SK-N-SH (cell line): ENCODE measurements around the gene PLBD2. TPM values are rescaled to one million over a fixed set of nuclear protein-coding genes. Genes with fewer than 3 reads are reported as not detected.

Experiments used
- CTCF ChIA-PET: fragments of 300-600, 350-600 bp; formaldehyde crosslinking; extraction: SDS; loops from one replicate; lab custom pipeline; 2021; lab: Yijun Ruan, JAX
- POLR2A ChIA-PET: fragments of 350-600 bp; sonication (Branson Sonifier 250); formaldehyde crosslinking; extraction: SDS; loops from one replicate; lab custom pipeline; 2020; ENCODE audit warnings: antibody characterized with exemption, inconsistent platforms; lab: Yijun Ruan, JAX
- DNase-seq: peaks from one replicate; pipeline ENCODE4 v3.0.0; 2012
- H2AFZ ChIP-seq: fragments of 200-600 bp; sonication (generic); 2 replicates; pipeline ENCODE4 v1.8.1; 2016; ENCODE audit warnings: antibody characterized with exemption, mild to moderate bottlenecking, low read depth
- H3F3A ChIP-seq: fragments of 200-600 bp; sonication (generic); replicated peaks from 2 replicates; pipeline ENCODE3; 2016; ENCODE audit warnings: antibody characterized with exemption, mild to moderate bottlenecking; ENCODE audit not compliant: insufficient read depth
- H3K27ac ChIP-seq, 2 experiments: fragments of 200-500 bp in 1 of 2; fragments of 200-600 bp in 1 of 2; sonication (Bioruptor generic) in 1 of 2; sonication (generic), shearing (Covaris generic) in 1 of 2; 2 replicates each; pipeline versions ENCODE4 v1.5.1 to v1.6.1; 2014 to 2016; ENCODE audit warnings: low read depth in 2 of 2, inconsistent platforms in 1 of 2, low read length in 1 of 2, mild to moderate bottlenecking in 1 of 2, mixed read lengths in 1 of 2
- H3K27me3 ChIP-seq: fragments of 200-600 bp; sonication (generic), shearing (Covaris generic); 2 replicates; pipeline ENCODE4 v1.6.1; 2016; ENCODE audit warnings: mixed run types; ENCODE audit not compliant: insufficient read depth
- H3K36me3 ChIP-seq, 2 experiments: fragments of 200-500 bp in 1 of 2; fragments of 200-600 bp in 1 of 2; sonication (Bioruptor generic) in 1 of 2; sonication (generic) in 1 of 2; replicated peaks in 1 of 2; 2 replicates each; pipeline versions ENCODE3 to v1.5.1; 2014 to 2016; ENCODE audit warnings: low read length in 1 of 2, mild to moderate bottlenecking in 1 of 2; ENCODE audit not compliant: insufficient read depth in 2 of 2, control insufficient read depth in 1 of 2
- H3K4me1 ChIP-seq, 2 experiments: fragments of 200-500 bp in 1 of 2; fragments of 200-600 bp in 1 of 2; sonication (Bioruptor generic) in 1 of 2; sonication (generic), shearing (Covaris generic) in 1 of 2; 2 replicates each; pipeline versions ENCODE4 v1.5.1 to v1.6.1; 2014 to 2016; ENCODE audit warnings: low read depth in 1 of 2, low read length in 1 of 2, mixed run types in 1 of 2; ENCODE audit not compliant: insufficient read depth in 2 of 2, control insufficient read depth in 1 of 2
- H3K4me2 ChIP-seq: fragments of 200-600 bp; sonication (generic), shearing (Covaris generic); 2 replicates; pipeline ENCODE4 v1.6.1; 2017; ENCODE audit warnings: mixed run types
- H3K4me3 ChIP-seq, 2 experiments: fragments of 200-500 bp in 1 of 2; fragments of 200-600 bp in 1 of 2; sonication (Bioruptor generic) in 1 of 2; sonication (generic), shearing (Covaris generic) in 1 of 2; 2 replicates each; pipeline versions ENCODE4 v1.5.1 to v1.8.1; 2014 to 2016; ENCODE audit warnings: low read depth in 2 of 2, inconsistent platforms in 1 of 2, low read length in 1 of 2, mild to moderate bottlenecking in 1 of 2, mixed read lengths in 1 of 2, moderate library complexity in 1 of 2
- H3K79me2 ChIP-seq: fragments of 200-600 bp; sonication (generic); 2 replicates; pipeline ENCODE4 v1.8.1; 2017; ENCODE audit warnings: mild to moderate bottlenecking; ENCODE audit not compliant: insufficient read depth
- H3K9ac ChIP-seq: fragments of 200-600 bp; sonication (generic); 2 replicates; pipeline ENCODE4 v1.6.1; 2017; ENCODE audit warnings: mixed run types
- H3K9me2 ChIP-seq: fragments of 200-600 bp; sonication (generic); 2 replicates; pipeline ENCODE4 v1.6.1; 2017; ENCODE audit warnings: mixed run types
- H3K9me3 ChIP-seq: fragments of 200-600 bp; sonication (generic); 2 replicates; pipeline ENCODE4 v1.6.1; 2017; ENCODE audit warnings: mixed run types, mild to moderate bottlenecking, moderate library complexity
- H4K20me1 ChIP-seq: fragments of 200-600 bp; sonication (generic); 2 replicates; pipeline ENCODE4 v1.6.1; 2017; ENCODE audit warnings: mild to moderate bottlenecking, mixed run types; ENCODE audit not compliant: insufficient read depth
- CTCF ChIP-seq: fragments of 200-600 bp; sonication (generic); IDR thresholded peaks from 2 replicates; pipeline ENCODE4 v1.6.1; 2017; ENCODE audit warnings: antibody characterized with exemption, mild to moderate bottlenecking, moderate library complexity
- EZH2phosphoT487 ChIP-seq: fragments of 200-600 bp; sonication (generic); IDR thresholded peaks from 2 replicates; pipeline ENCODE4 v1.6.1; 2017; ENCODE audit warnings: low read depth, mixed run types, mild to moderate bottlenecking, antibody characterized with exemption, moderate library complexity, borderline replicate concordance
- FOXJ3 ChIP-seq: sonication (generic); formaldehyde crosslinking; IDR thresholded peaks from 2 replicates; pipeline ENCODE4 v1.5.1; 2020; ENCODE audit warnings: mild to moderate bottlenecking, missing genetic modification reagents
- GABPA ChIP-seq: IDR thresholded peaks from 2 replicates; pipeline ENCODE4 v1.4.0; 2012; ENCODE audit warnings: low read depth, mild to moderate bottlenecking
- JUND ChIP-seq: IDR thresholded peaks from 2 replicates; pipeline ENCODE4 v1.4.0; 2012
- MAX ChIP-seq: IDR thresholded peaks from 2 replicates; pipeline ENCODE4 v1.4.0; 2012; ENCODE audit warnings: low read depth
- MEF2A ChIP-seq: IDR thresholded peaks from 2 replicates; pipeline ENCODE4 v1.4.0; 2012; ENCODE audit warnings: low read depth, borderline replicate concordance
- MXI1 ChIP-seq: IDR thresholded peaks from 2 replicates; pipeline ENCODE4 v1.6.1; 2012; ENCODE audit warnings: mild to moderate bottlenecking, low read depth, low read length, improper control_type of control experiment
- NFIC ChIP-seq: IDR thresholded peaks from 2 replicates; pipeline ENCODE4 v1.4.0; 2012; ENCODE audit warnings: borderline replicate concordance
- PBX3 ChIP-seq: IDR thresholded peaks from 2 replicates; pipeline ENCODE4; 2012
- POLR2AphosphoS5 ChIP-seq: IDR thresholded peaks from 2 replicates; pipeline ENCODE4 v1.6.1; 2012; ENCODE audit warnings: low read depth, low read length
- RAD21 ChIP-seq: IDR thresholded peaks from 2 replicates; pipeline ENCODE4 v1.6.1; 2012; ENCODE audit warnings: mild to moderate bottlenecking, low read length
- RXRA ChIP-seq: IDR thresholded peaks from 2 replicates; pipeline ENCODE4 v1.4.0; 2012; ENCODE audit warnings: low read depth, mild to moderate bottlenecking, borderline replicate concordance
- SIN3A ChIP-seq: IDR thresholded peaks from 2 replicates; pipeline ENCODE4 v1.6.1; 2012; ENCODE audit warnings: low read depth, mild to moderate bottlenecking, low read length, moderate library complexity, borderline replicate concordance
- TAF1 ChIP-seq: IDR thresholded peaks from 2 replicates; pipeline ENCODE4 v1.6.1; 2012; ENCODE audit warnings: low read depth, mild to moderate bottlenecking, low read length, moderate library complexity, borderline replicate concordance
- TCF12 ChIP-seq: IDR thresholded peaks from 2 replicates; pipeline ENCODE4 v1.4.0; 2012
- TEAD4 ChIP-seq: IDR thresholded peaks from 2 replicates; pipeline ENCODE4 v1.4.0; 2012; ENCODE audit warnings: mild to moderate bottlenecking, borderline replicate concordance; ENCODE audit not compliant: insufficient read depth
- USF1 ChIP-seq: IDR thresholded peaks from 2 replicates; pipeline ENCODE4 v1.4.0; 2012; ENCODE audit warnings: low read depth, borderline replicate concordance
- YY1 ChIP-seq: IDR thresholded peaks from 2 replicates; pipeline ENCODE4 v1.4.0; 2012; ENCODE audit warnings: low read depth, mild to moderate bottlenecking
- ZBTB33 ChIP-seq: IDR thresholded peaks from 2 replicates; pipeline ENCODE4 v1.4.0; 2012; ENCODE audit warnings: low read depth, borderline replicate concordance
- WGBS: methylation state at CpG from one replicate; pipeline ENCODE4 v1.1.6; 2017; ENCODE audit warnings: low lambda C conversion rate; 5-methylcytosine and 5-hydroxymethylcytosine counted together
- polyA plus RNA-seq, 3 experiments: library from polyadenylated mRNA; depleted of rRNA; stranded (reverse); fragments of >200 nt; gene quantifications; 2 replicates each; pipeline ENCODE4 v1.2.3, GENCODE V29; 2012

PLBD2 gene
- polyA plus RNA-seq, 1 of the 3 experiments (the other 2 are of a cell fraction) = 15.2 TPM

- TF ChIP-seq TEAD4 (no peak), PBX3 (no peak), RXRA (no peak), RAD21 (no peak), SIN3A (no peak), EZH2phosphoT487 (no peak), USF1 (no peak), POLR2AphosphoS5 (no peak)
- TF ChIP-seq, all 33 proteins: peak for 0
- Histone ChIP-seq H3K27ac (no peak overlapping the region), H3K9me3 (no peaks in the 10 kb centered on the region), H3K36me3 (peaks cover 4 to 6% of the 10 kb centered on the region in 2 experiments), H3K4me3 (no peak overlapping the region), H3K4me1 (no peaks in the 10 kb centered on the region), H3K9ac (no peak overlapping the region), H3K9me2 (no peaks in the 10 kb centered on the region), H3K79me2 (no peaks in the 10 kb centered on the region), H3F3A (no peaks in the 10 kb centered on the region), H3K4me2 (no peak overlapping the region), H2AFZ (no peak overlapping the region), H4K20me1 (no peaks in the 10 kb centered on the region; the same call in 1 of the 2 replicates), H3K27me3 (no peaks in the 10 kb centered on the region)
- no peak for DNase-seq
- ChIA-PET POLR2A (no interaction called here), CTCF (no interaction called here)
- 80% methylated on average over 5 of the region's 7 CpGs for WGBS
These were observed 12.7 kb downstream of the PLBD2 start for GRCh38 chr12:113370923-113371682.

- DNase-seq = no peak
- Histone ChIP-seq H3K9me3 (no peaks in the 10 kb centered on the region), H3K27ac (no peak overlapping the region), H3K36me3 (peaks cover 4 to 6% of the 10 kb centered on the region in 2 experiments), H3K79me2 (no peaks in the 10 kb centered on the region), H3K27me3 (no peaks in the 10 kb centered on the region), H3K9me2 (no peaks in the 10 kb centered on the region), H2AFZ (no peak overlapping the region), H3K4me2 (no peak overlapping the region), H4K20me1 (no peaks in the 10 kb centered on the region; the same call in 1 of the 2 replicates), H3K4me1 (no peaks in the 10 kb centered on the region), H3F3A (no peaks in the 10 kb centered on the region), H3K4me3 (no peak overlapping the region), H3K9ac (no peak overlapping the region)
- ChIA-PET POLR2A (no interaction called here), CTCF (no interaction called here)
- 95% methylated on average over 2 of the region's 6 CpGs for WGBS
- TF ChIP-seq GABPA (no peak), FOXJ3 (CRISPR knock-in tag) (no peak), POLR2AphosphoS5 (no peak), EZH2phosphoT487 (no peak), NFIC (no peak), MEF2A (no peak), MXI1 (no peak), TAF1 (no peak), TCF12 (no peak), JUND (no peak), CTCF (no peak), YY1 (no peak), MAX (no peak), ZBTB33 (no peak)
These were observed 13.4 kb downstream of the PLBD2 start for GRCh38 chr12:113371808-113372207.
